H1 (cell line): ENCODE measurements around the gene ZNF462. TPM values are rescaled to one million over a fixed set of nuclear protein-coding genes. Genes with fewer than 3 reads are reported as not detected.

ENCODE experiments used
- CTCF ChIA-PET: fragments of 300-600 bp; sonication (Branson Sonifier 250); formaldehyde crosslinking; loops from one replicate; lab custom pipeline; 2021; ENCODE audit not compliant: partially characterized antibody; lab: Charles Lee
- POLR2A ChIA-PET: fragments of 300-600 bp; sonication (Branson Sonifier 250); formaldehyde crosslinking; loops from one replicate; lab custom pipeline; 2021; ENCODE audit warnings: inconsistent platforms; ENCODE audit not compliant: partially characterized antibody; lab: Charles Lee
- DNase-seq, 2 experiments: peaks; one replicate each; pipeline versions ENCODE4 v3.0.0 to v3.0.0-alpha.2; 2010 to 2022; ENCODE audit warnings: low spot score in 2 of 2, low read depth in 1 of 2, mixed read lengths in 1 of 2
- FAIRE-seq: peaks from 2 replicates; lab custom pipeline; 2011; peaks lifted over from hg19 to GRCh38; lab: Jason Lieb, UNC
- H2AFZ ChIP-seq: 2 replicates; pipeline ENCODE4 v1.8.1; 2012; ENCODE audit warnings: low read length, inconsistent platforms
- H2AK5ac ChIP-seq: 2 replicates; pipeline ENCODE4 v1.6.1; 2013; ENCODE audit warnings: low read depth, low read length
- H2BK120ac ChIP-seq: replicated peaks from 2 replicates; pipeline ENCODE3; 2013; ENCODE audit warnings: low read depth, low read length, inconsistent platforms
- H2BK12ac ChIP-seq: 2 replicates; pipeline ENCODE4 v1.6.1; 2013; ENCODE audit warnings: low read depth, low read length
- H2BK15ac ChIP-seq: 2 replicates; pipeline ENCODE4 v1.6.1; 2013; ENCODE audit warnings: low read length
- H2BK20ac ChIP-seq: 2 replicates; pipeline ENCODE4 v1.6.1; 2013; ENCODE audit warnings: low read length
- H2BK5ac ChIP-seq: 2 replicates; pipeline ENCODE4 v1.6.1; 2013; ENCODE audit warnings: low read depth, low read length
- H3K14ac ChIP-seq: 2 replicates; pipeline ENCODE4 v1.6.1; 2013; ENCODE audit warnings: inconsistent platforms; ENCODE audit not compliant: insufficient read length
- H3K18ac ChIP-seq: 2 replicates; pipeline ENCODE4 v1.6.1; 2013; ENCODE audit warnings: low read length; ENCODE audit errors: extremely low read depth
- H3K23ac ChIP-seq: 2 replicates; pipeline ENCODE4 v1.6.1; 2013; ENCODE audit warnings: inconsistent platforms; ENCODE audit not compliant: insufficient read length
- H3K23me2 ChIP-seq: 2 replicates; pipeline ENCODE4 v1.6.1; 2013; ENCODE audit warnings: low read depth, low read length
- H3K27ac ChIP-seq: 2 replicates; pipeline ENCODE4 v1.6.1; 2011; ENCODE audit warnings: low read depth, low read length, inconsistent platforms
- H3K27me3 ChIP-seq, 4 experiments: replicated peaks in 1 of 4; 1 replicate in 1 of 4; 2 replicates in 3 of 4; pipeline versions ENCODE4 v1.6.1 to v1.8.1; 2011 to 2013; ENCODE audit warnings: low read length in 3 of 4, mild to moderate bottlenecking in 3 of 4, inconsistent platforms in 2 of 4, mixed read lengths in 2 of 4, moderate library complexity in 1 of 4; ENCODE audit not compliant: control insufficient read depth in 3 of 4, insufficient read depth in 3 of 4; ENCODE audit errors: extremely low read depth in 1 of 4
- H3K36me3 ChIP-seq, 4 experiments: 2 replicates each; pipeline versions ENCODE4 v1.6.1 to v1.8.1; 2011 to 2013; ENCODE audit warnings: mild to moderate bottlenecking in 4 of 4, low read length in 3 of 4, moderate library complexity in 2 of 4, control low read depth in 1 of 4, inconsistent platforms in 1 of 4; ENCODE audit not compliant: insufficient read depth in 4 of 4, control insufficient read depth in 2 of 4
- H3K4ac ChIP-seq: replicated peaks from 2 replicates; pipeline ENCODE3; 2013; ENCODE audit warnings: low read length, low read depth, mixed read lengths, inconsistent platforms; ENCODE audit not compliant: insufficient read length
- H3K4me1 ChIP-seq, 4 experiments: replicated peaks in 1 of 4; 1 replicate in 1 of 4; 2 replicates in 3 of 4; pipeline versions ENCODE4 v1.6.1 to v1.8.1; 2011 to 2013; ENCODE audit warnings: low read length in 3 of 4, inconsistent platforms in 2 of 4, mixed read lengths in 1 of 4; ENCODE audit not compliant: insufficient read depth in 4 of 4, control insufficient read depth in 3 of 4
- H3K4me2 ChIP-seq, 2 experiments: 2 replicates each; pipeline versions ENCODE4 v1.6.1 to v1.8.1; 2011 to 2013; ENCODE audit warnings: low read depth in 2 of 2, low read length in 2 of 2, control low read depth in 1 of 2, inconsistent platforms in 1 of 2, mild to moderate bottlenecking in 1 of 2; ENCODE audit not compliant: insufficient read depth in 1 of 2
- H3K4me3 ChIP-seq, 4 experiments: fragments of 200-600, 300-600 bp in 1 of 4; sonication (generic), shearing (Covaris generic), sonication (Bioruptor Twin) in 1 of 4; 2 replicates each; pipeline versions ENCODE4 v1.5.1 to v1.8.1; 2011 to 2016; ENCODE audit warnings: low read length in 4 of 4, low read depth in 3 of 4, control low read depth in 2 of 4, inconsistent platforms in 2 of 4, mild to moderate bottlenecking in 2 of 4, mixed read lengths in 1 of 4, moderate library complexity in 1 of 4; ENCODE audit not compliant: insufficient read depth in 2 of 4; ENCODE audit errors: extremely low read depth in 1 of 4
- H3K56ac ChIP-seq: replicated peaks from 2 replicates; pipeline ENCODE3; 2013; ENCODE audit warnings: low read depth, mild to moderate bottlenecking, mixed read lengths, low read length, inconsistent platforms; ENCODE audit not compliant: insufficient read length
- H3K79me1 ChIP-seq: 2 replicates; pipeline ENCODE4 v1.6.1; 2013; ENCODE audit warnings: low read depth, low read length, control low read depth
- H3K79me2 ChIP-seq, 2 experiments: 2 replicates each; pipeline versions ENCODE4 v1.6.1 to v1.8.1; 2012 to 2013; ENCODE audit warnings: low read length in 2 of 2, mild to moderate bottlenecking in 2 of 2, inconsistent platforms in 1 of 2; ENCODE audit not compliant: insufficient read depth in 2 of 2, control insufficient read depth in 1 of 2
- H3K9ac ChIP-seq, 4 experiments: replicated peaks in 1 of 4; 1 replicate in 1 of 4; 2 replicates in 3 of 4; pipeline versions ENCODE4 v1.6.1 to v1.8.1; 2011 to 2013; ENCODE audit warnings: low read depth in 3 of 4, low read length in 3 of 4, control low read depth in 2 of 4, mild to moderate bottlenecking in 2 of 4, moderate library complexity in 2 of 4, inconsistent platforms in 1 of 4; ENCODE audit errors: extremely low read depth in 1 of 4
- H3K9me3 ChIP-seq, 2 experiments: 2 replicates each; pipeline versions ENCODE4 v1.6.1 to v1.8.1; 2012 to 2013; ENCODE audit warnings: mild to moderate bottlenecking in 2 of 2, moderate library complexity in 2 of 2, control low read depth in 1 of 2, inconsistent platforms in 1 of 2, low read depth in 1 of 2, low read length in 1 of 2, mixed read lengths in 1 of 2; ENCODE audit not compliant: insufficient read depth in 2 of 2
- H4K20me1 ChIP-seq, 2 experiments: replicated peaks in 1 of 2; 2 replicates each; pipeline versions ENCODE3 to v1.8.1; 2011 to 2013; ENCODE audit warnings: inconsistent platforms in 2 of 2, low read length in 2 of 2, mild to moderate bottlenecking in 1 of 2; ENCODE audit not compliant: insufficient read depth in 2 of 2, control insufficient read depth in 1 of 2
- H4K5ac ChIP-seq: 2 replicates; pipeline ENCODE4 v1.6.1; 2013; ENCODE audit warnings: low read length, low read depth, mixed read lengths, inconsistent platforms; ENCODE audit not compliant: insufficient read length
- H4K8ac ChIP-seq: 2 replicates; pipeline ENCODE4 v1.8.0; 2013; ENCODE audit warnings: mild to moderate bottlenecking, moderate library complexity, low read length, inconsistent platforms; ENCODE audit not compliant: insufficient read depth; ENCODE audit errors: extremely low read depth
- H4K91ac ChIP-seq: replicated peaks from 2 replicates; pipeline ENCODE3; 2013; ENCODE audit warnings: low read length, mixed read lengths, inconsistent platforms; ENCODE audit not compliant: insufficient read length
- BRCA1 ChIP-seq: IDR thresholded peaks from 2 replicates; pipeline ENCODE4 v1.6.1; 2012; ENCODE audit warnings: low read depth, low read length, improper control_type of control experiment
- HDAC6 ChIP-seq: IDR thresholded peaks from one replicate; pipeline ENCODE4 v1.7.1; 2012; ENCODE audit warnings: low read depth, mild to moderate bottlenecking, inconsistent platforms, low read length, moderate library complexity
- KDM5A ChIP-seq: fragments of 200-600 bp; IDR thresholded peaks from 2 replicates; pipeline ENCODE4 v1.7.1; 2012; ENCODE audit warnings: mild to moderate bottlenecking, low read length, inconsistent platforms, mixed read lengths
- TAF1 ChIP-seq: IDR thresholded peaks from 2 replicates; pipeline ENCODE4 v1.6.1; 2011; ENCODE audit warnings: mild to moderate bottlenecking, low read depth, low read length
- WGBS, 2 experiments: shearing (Covaris generic) in 1 of 2; methylation state at CpG; one replicate each; pipeline versions ENCODE4 v1.1.6 to v1.1.7; 2013 to 2015; ENCODE audit warnings: low lambda C conversion rate in 2 of 2, mixed read lengths in 2 of 2, inconsistent platforms in 1 of 2, low coverage in 1 of 2, missing lambda C conversion rate in 1 of 2; ENCODE audit not compliant: insufficient replicate concordance in 2 of 2, insufficient coverage in 1 of 2, insufficient read length in 1 of 2; ENCODE audit errors: extremely low coverage in 1 of 2, missing lambda C conversion rate in 1 of 2; 5-methylcytosine and 5-hydroxymethylcytosine counted together
- polyA plus RNA-seq, 7 experiments: library from polyadenylated mRNA; depleted of rRNA in 3 of 7; stranded (reverse) in 5 of 7; unstranded in 2 of 7; fragments of >200 nt in 5 of 7; fragments of 200-250 nt in 2 of 7; gene quantifications; 1 replicate in 5 of 7; 2 replicates in 1 of 7; 4 replicates in 1 of 7; pipeline versions ENCODE4 v1.2.1 to v1.2.3, GENCODE V29; 2011 to 2013; ENCODE audit warnings: missing spikeins in 2 of 7, mixed read lengths in 2 of 7
- total RNA-seq: library from RNA; stranded (reverse); fragmentation: NEBNext Ultra II Directional; extraction: Animal tissue kit (Norgen Biotek cat#: 25700); gene quantifications from 2 replicates; pipeline ENCODE4 v1.2.1, GENCODE V29; 2021
- TF ChIP-seq, protein P1 (sequence below): IDR thresholded peaks from 2 replicates; pipeline ENCODE4 v1.6.1; 2012; ENCODE audit warnings: inconsistent platforms

ZNF462 gene
- total and polyA plus RNA-seq, 2 of the 8 experiments (the other 6 are each of a cell fraction or from before 2014, with no cell fraction given), result 30.0 to 163 TPM

DNA sequence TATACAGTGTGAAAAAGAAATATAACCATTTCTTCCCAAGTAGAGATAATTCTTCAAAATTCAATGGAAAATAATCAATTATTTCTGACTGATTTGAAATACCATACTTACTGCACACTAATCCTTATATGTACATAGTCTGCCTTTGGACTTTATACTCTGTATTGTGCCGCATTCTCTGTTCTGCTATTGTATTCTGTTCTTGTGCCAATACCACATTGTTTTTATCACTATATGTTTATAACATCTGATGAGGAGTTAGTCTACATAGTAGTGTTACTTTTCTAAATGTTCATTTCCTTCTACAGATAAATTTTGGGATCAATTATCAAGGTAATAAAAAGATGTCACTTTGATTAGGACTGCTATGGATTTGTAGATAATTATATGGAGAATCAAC lies 16.7 kb upstream of the ZNF462 start:
- 96% methylated on average over 1 of the region's 1 CpG; no CpG with 5 or more reads in 1 of the 2 experiments for WGBS, 2 experiments
- H3K18ac ChIP-seq, result no peak overlapping the region
- no peak overlapping the region for H2BK120ac ChIP-seq
- H3K14ac ChIP-seq, result no peak overlapping the region
- no peak overlapping the region for H4K91ac ChIP-seq
- DNase-seq (no peak), FAIRE-seq (no peak)
- no peaks in the 10 kb centered on the region for H3K27me3 ChIP-seq
- no peak overlapping the region for H3K4me2 ChIP-seq
- H3K23ac ChIP-seq, result no peak overlapping the region
- H3K79me1 ChIP-seq, result no peaks in the 10 kb centered on the region
- H4K5ac ChIP-seq, result no peak overlapping the region
- no peak overlapping the region for H2BK15ac ChIP-seq
- H2BK12ac ChIP-seq, result no peak overlapping the region
- no peak overlapping the region for H2BK5ac ChIP-seq
- H3K4me3 ChIP-seq, result no peak overlapping the region
- H3K4me1 ChIP-seq, result no peaks in the 10 kb centered on the region
- ChIA-PET POLR2A (no interaction called here), CTCF (no interaction called here)
- H3K4ac ChIP-seq, result no peak overlapping the region
- H3K56ac ChIP-seq, result no peak overlapping the region
- H3K27ac ChIP-seq, result no peak overlapping the region
- no peak overlapping the region for H2AFZ ChIP-seq
- TF ChIP-seq HDAC6 (no peak), BRCA1 (no peak), KDM5A (no peak), TAF1 (no peak)
- TF ChIP-seq, protein P1, sequence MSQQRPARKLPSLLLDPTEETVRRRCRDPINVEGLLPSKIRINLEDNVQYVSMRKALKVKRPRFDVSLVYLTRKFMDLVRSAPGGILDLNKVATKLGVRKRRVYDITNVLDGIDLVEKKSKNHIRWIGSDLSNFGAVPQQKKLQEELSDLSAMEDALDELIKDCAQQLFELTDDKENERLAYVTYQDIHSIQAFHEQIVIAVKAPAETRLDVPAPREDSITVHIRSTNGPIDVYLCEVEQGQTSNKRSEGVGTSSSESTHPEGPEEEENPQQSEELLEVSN, result no peak
- no peaks in the 10 kb centered on the region for H3K36me3 ChIP-seq
- H4K20me1 ChIP-seq, result no peaks in the 10 kb centered on the region
- H3K23me2 ChIP-seq, result no peaks in the 10 kb centered on the region
- H3K79me2 ChIP-seq, result no peaks in the 10 kb centered on the region
- no peak overlapping the region for H2AK5ac ChIP-seq
- no peaks in the 10 kb centered on the region for H3K9me3 ChIP-seq
- no peak overlapping the region for H2BK20ac ChIP-seq
- H3K9ac ChIP-seq, result no peak overlapping the region
- H4K8ac ChIP-seq, result no peak overlapping the region
